Cerebellar nuclear complex (tissue), 1 donor: Measurements from ENCODE around the gene SLFN12L.
"Not testable (repeated sequence)": the region's sequence is repeated elsewhere in the genome, so short reads cannot be mapped to it uniquely, and the experiment has no call there.

Source experiments
- DNase-seq, 2 experiments: peaks; one replicate each; lab custom pipeline; 2025; lab: John Stamatoyannopoulos, UW

Gene SLFN12L

DNA sequence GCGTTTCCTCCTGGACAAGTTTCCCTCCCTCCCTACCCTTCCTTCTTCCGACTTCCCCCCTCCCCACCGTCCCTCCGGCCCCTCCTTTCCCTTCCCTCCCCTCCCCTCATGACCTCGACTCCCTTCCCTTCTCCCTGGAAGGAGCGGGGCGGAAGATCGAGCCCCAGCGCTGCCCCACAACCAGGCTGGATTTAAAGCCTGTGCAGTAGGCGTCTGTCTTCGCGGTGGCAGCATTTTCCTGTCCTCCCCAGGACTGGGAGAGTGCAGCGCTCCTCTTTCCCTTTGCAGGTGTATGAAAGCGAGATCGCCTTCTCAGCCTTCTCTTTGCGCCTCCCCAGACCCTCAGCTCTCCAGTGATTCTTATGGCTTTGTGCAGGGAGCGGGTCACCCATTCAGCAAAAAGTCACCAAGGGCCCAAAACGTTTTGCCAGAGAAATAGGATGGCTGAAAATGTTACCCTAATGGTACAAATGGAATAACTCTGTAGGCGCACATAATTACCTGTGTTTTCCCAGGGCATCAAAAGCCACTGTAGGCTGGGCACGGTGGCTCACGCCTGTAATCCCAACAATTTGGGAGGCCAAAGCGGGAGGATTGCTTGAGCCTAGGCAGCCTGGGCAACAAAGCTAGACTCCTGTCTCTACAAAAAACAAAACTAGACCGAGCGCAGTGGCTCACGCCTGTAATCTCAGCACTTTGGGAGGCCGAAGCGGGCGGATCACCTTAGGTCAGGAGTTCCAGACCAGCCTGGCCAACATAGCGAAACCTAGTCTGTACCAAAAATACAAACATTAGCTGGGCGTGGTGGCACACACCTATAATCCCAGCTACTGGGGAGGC, 40.8 kb downstream of the SLFN12L start:
- DNase-seq, result no peak

DNA sequence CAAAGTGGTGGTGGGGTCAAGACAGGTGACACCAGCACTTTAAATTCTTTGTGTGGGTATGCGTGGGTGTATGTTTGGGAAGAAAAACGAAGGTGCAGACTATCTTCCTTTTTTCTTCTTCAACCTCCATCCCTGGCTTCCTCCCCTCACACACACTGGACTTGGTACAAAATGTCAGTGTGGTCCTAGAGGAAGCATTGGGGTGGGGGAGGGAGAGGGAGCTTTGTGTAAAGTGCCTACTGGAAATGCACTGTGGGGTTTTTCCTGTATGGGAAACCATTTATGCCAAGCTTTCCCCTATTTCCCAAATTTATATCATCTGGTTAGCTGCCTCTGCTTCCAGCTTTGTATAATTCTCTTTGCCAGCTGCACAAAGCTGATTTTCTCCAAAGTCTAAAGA, 44.4 kb downstream of the SLFN12L start:
- DNase-seq, result no peak

DNA sequence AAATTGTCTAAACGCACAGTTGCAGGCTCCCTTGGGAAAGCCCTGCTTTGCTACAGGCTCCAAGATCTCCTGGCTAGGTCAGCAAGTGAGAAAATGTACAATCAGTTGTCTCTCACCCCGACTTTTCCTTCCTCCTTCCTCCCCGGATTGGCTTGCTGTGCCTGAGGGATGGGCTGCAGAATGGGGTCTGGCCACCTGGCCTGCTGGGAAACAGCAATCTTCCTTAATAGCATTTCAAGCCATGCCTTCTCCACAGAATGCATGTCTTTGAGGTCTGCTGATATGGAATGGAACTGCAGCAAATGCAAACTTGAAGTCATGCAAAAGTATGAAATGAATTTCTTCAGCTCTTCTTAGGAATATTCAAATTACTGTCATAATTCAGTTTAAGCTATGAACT, 46.1 kb downstream of the SLFN12L start:
- no peak for DNase-seq

DNA sequence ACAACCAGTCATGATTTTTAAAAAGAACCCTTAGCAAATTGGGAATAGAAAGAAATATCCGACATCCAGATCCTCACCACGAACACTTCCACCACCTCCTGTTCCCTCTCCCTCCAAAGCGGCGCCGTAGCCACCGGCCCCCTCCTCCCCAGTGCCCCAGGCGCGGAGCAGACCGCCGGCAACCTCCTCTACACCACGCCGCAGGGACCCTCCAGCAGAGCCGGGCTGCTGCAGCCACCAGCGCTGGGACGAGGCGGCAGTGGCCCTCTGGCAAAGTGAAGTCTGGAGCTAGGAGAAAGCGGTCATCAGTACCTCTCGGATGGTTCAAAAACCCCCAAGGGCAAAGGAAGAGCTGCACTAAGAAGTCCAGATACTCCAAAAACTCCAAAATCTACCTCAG, 47.5 kb downstream of the SLFN12L start:
- no peak for DNase-seq

DNA sequence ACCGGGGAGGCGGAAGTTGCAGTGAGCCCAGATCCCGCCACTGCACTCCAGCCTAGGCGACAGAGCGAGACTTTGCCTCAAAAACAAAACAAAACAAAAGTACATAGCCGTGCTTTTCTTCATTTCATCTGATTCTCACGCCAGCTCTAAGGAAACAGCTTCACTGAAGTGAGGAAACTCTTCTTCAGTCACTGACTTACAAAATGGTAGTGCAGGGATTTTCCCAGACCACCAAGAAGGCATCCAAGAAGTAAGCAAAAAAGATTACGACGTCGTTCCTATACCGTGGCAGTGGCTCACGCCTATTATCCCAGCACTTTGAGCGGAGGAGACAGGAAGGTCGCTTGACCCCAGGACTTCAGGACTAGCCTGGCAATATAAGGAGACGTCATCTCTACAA, 48.5 kb downstream of the SLFN12L start:
- DNase-seq, result no peak

DNA sequence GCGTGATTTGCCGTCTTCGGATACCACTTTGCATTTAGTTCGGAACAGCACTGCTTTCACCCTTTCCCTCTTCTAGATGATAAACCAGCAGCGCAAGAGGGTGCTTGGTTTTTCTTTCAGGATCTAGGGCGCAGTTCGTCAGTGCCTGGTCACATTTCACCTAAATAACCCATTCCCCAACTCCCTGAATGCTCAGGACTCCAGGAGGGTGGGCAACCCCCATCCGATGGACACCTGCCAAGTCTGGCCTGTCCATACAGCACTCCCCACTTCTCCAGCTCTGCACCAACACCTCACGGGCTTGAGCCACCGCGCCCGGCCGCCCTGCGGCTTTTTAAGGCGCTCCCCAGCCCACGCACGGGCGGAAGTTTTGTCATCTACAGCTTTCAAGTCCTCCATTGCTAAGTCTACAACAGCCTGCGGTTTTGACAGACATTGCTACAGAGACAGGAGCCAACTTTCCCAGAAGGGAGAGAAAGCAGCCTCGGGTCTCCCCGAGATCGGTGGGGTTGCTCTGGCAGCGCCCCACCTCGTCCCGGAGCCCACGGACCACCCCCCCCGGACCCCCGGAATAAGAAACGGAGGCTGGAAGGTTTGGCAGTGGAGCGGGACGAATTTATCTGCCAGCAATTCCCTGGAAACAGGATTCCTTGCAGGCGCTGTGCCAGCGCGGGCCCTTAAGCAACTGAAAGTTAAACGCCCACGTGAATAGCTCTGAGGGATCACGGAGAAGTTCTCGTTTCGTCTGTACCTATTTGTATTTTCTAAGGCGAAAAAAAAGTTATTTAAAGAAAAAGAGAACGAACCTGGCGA, 50.4 kb downstream of the SLFN12L start:
- no peak for DNase-seq

DNA sequence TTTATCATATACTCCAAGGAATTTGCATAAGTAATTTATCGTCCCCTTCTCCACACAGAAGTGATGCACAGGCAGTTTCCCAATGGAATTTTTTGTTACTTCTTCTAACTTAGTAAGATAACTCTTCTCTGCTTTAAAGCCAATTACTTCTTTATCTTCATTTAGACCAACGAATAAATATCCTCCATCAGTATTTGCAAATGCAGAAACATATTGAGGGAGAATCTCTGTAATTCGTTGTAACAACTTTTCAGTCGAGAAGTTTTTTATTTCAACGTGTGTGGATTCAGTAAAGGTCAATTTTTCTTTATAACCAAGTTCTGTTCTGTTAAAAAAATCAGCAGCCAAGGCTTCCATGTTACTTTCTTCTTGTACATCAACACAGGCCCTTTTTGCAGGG, 58.2 kb downstream of the SLFN12L start:
- no peak for DNase-seq

DNA sequence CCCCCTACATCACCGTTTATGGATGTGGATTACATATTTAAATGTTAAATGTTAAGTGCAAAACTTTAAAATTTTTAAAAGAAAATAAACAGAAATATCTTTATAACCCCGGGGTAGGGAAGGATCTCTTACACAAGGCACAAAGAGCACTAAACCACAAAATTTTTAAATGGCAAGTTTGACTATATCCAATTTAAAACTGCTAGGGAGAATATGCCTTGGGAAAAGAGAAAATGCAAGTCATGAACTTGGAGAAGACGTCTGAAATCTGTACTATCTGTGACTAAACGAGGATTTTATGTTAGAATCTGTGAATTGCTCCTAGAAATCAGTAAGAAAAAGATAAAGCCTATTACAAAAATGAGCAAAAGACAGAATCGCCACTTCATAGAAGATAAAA, 60.2 kb downstream of the SLFN12L start:
- no peak for DNase-seq

DNA sequence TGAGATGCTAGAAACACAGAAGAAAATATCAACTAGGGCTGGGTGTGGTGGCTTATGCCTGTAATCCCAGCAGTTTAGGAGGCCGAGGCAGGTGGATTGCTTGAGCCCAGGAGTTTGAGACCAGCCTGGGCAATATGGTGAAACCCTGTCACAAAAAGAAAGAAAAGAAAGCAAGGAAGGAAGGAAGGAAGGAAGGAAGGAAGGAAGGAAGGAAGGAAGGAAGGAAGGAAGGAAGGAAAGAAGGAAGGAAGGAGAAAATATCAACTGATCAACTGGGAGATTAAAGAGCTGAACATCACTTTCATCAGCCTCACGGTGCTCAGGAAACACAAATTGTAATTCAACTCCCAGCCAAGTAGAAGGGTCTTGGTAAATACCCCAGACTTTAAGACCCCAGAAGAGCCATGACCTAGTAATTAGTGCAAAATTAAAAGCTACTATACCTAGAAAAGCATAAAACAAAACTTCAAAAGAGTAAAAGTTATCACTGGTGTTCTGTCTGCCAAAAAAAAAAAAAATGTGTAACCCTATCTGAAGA, 61.1 kb downstream of the SLFN12L start:
- DNase-seq, result no peak

DNA sequence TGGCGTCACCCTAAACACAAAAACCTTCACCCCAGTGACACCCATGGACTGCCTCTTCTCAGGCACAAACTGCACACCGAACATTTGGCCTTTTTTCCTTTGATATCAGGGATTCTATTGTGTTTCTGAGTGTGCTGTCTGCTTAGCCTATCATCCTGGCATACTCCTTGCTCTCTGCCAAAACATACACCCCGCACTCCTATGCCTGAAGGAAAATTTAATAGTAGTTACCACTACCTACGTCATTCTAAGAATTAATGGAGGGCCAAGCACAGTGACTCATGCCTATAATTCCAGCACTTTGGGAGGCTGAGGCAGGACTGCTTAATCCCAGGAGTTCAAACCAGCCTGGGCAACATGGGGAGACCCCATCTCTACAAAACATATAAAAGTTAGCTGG, 69.0 kb downstream of the SLFN12L start:
- DNase-seq, result no peak

DNA sequence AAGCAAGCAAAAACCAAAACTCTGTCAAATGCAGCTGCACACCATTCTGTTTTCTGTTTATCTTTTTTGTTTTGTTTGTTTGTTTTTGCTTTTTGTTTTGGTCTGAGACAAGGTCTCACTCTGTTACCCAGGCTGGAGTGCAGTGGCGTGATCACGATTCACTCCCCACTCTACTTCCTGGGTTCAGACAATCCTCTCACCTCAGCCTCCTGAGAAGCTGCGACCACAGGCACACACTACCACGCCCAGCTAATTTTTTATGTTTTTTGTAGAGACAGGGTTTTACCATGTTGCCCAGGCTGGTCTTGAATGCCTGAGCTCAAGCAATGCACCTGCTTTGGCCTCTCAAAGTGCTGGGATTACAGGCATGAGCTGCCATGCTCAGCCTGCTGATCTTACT, 69.7 kb downstream of the SLFN12L start:
- DNase-seq, result no peak

DNA sequence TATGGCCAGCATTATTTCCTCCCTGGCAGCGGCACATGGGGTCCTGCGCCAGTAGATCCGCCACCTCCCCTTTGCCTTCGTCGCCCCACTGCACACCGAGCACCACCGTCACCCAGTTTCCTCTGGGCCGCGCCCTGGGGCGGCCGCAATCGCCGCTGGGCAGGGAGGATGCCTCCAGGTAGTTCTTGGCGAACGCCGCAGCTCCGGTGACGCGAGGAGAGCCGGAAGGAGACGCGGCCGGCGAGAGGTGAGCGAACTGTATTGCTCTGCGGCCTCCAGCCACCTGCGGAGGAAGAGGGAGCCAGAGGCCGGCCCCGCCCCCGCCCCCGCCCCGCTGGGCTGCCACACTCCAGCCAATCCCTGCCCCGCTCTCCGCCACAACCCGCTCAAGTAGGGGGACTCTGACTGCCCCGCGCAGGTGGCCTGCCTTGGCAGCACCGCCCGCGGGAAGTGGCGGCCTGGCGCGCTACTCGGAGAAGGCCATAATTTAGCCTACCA, 77.1 kb downstream of the SLFN12L start:
- no peak for DNase-seq

DNA sequence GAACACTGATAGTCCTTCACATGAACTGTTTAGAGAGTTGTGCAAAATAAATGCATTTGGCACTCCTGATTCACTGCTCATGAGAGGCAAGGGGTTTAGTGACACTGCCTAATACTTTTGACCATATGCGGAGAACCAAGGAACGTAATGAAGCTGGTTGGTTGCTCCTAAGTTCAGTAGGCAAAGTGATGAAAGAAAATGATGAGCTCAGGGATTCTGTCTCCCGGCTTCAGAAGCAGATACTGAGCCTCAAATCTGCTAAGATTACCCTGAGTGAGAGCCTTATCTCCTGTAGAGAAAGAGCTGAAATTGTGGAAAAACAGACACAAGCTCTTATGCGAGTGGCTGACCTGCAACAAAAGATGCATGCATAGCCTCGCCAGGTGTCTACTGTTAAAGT, 83.4 kb downstream of the SLFN12L start:
- DNase-seq, result not testable (repeated sequence)

DNA sequence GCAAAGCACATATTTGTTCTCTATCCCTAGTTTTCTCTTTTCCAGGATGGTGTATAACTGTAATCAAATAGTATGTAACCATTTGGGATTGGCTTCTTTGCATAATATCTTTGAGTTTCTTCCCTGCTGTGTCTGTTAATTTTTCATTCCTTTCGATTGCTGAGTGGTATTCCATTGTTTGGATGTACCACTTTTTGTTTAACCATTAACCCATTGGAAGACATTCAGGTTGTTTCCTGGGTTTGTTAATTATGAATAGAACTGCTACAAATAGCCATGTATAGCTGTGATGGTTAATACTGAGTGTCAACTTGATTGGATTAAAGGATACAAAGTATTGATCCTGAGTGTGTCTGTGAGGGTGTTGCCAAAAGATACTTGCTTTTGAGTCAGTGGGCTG, 84.3 kb downstream of the SLFN12L start:
- no peak for DNase-seq

DNA sequence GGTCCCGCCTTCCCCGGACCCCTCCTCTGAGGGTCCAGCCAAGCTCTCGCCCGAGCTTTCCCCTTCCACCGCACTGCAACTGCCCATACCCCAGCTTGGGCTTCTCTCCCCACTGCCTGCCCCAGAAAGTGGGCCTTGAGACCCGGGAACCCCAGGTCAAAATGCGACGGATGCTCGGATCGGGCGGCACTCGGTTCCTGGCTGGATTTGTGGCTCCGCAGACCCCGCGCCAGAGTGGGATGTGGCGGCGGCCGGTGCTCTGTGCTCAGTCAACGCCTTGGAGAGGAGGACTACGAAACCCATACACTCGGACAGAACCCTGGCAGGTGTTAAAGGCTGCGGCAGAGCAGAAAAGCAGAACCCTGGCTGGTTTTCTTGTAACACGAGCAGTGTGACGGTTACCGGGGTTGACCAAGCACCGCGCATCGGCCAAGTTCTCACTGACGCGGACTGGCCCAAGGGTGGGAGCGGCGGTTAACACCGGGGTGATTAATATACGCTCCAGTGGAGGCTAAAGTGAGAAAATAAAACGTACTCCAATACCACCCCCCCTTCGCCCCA, 88.0 kb downstream of the SLFN12L start:
- DNase-seq, result no peak

DNA sequence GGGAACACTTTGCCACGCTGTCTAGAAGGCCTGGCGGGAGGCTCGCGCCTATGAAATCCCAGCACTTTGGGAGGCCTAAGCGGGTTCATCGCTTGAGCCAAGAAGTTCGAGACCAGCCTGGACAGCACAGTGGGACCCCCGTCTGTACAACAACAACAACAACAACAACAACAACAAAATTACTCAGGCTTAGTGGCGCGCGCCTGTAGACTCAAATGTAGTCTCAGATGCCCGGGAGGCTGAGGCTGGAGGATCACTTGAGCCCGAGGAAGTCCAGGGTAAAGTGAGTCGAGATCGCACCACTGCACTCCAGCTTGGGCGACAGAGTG, 88.6 kb downstream of the SLFN12L start:
- no peak for DNase-seq

DNA sequence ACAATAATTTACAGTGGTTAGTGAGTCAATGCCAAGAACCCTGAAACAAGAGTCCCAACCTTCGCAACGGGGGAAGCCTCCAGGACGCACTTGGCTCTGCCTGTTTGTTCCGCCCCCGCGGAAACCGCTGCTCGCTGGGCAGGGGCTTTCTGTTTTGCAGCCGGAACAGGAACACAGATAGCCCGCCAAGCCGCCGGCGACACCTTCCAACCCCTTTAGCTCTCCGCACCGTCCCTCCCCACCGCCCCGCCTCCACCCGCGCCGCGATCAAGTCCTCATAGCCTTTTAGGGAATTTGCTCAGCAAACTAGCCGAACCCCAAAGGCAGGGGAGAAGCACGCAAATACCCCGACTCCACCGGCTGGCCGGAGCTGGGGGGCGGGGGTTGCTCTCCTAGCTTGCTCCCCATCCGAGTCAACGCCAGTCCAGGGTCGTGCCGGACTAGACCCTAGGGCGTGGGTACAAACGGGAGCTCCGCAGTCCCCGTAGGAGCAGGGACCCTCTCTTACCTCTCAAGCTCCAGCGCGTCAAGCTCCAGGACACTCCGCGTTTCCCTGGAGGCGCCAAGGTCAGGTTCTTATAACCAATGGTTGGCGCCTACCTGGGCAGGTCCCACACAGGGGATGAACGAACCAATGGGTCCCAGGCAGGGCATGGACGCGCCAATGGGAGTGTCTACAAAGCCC, 89.1 kb downstream of the SLFN12L start, which contains the start of gene SLFN13:
Gene SLFN13 (minus strand): TSS at position 553 of the 685 bp plus-strand sequence. CDS start 3,086 bp downstream, outside the sequence.
- no peak for DNase-seq

DNA sequence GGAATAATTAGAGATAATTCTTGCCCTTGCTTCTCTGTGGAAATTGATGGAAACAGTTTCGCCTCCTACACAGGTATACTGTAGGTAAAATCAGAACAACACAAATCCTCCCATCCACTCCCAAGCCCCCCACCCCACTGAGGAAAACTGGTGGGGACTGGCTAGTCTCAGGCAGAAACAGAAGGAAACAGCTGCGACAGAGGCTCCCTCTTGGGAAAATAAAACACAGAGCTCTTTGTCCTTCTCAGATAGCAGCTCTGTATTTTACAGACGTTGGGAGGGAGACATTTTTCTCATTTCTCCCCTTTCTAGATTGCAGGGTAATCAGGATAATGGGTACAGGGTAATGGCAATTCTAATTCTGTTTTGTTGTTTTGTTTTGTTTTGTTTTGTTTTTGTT, 90.0 kb downstream of the SLFN12L start:
- no peak for DNase-seq

DNA sequence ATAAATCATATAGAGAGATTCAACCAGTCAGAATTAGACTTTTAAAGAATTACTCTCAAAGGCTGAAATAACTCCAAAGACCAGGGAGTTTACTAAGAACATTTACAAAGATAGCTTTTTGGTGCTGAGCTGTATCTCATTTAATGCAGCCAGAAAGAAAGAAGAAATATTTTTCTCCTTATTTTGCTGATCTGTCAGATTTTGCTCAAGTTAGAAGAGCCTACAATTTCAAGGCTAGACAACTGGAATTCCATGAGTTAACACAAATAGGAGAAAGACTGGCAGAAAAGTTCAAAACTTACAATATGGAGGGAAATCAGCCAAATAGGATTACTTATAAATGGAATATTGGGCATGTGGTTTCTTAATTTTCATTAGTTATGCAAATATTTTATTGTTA, 99.0 kb downstream of the SLFN12L start:
- DNase-seq, result no peak

DNA sequence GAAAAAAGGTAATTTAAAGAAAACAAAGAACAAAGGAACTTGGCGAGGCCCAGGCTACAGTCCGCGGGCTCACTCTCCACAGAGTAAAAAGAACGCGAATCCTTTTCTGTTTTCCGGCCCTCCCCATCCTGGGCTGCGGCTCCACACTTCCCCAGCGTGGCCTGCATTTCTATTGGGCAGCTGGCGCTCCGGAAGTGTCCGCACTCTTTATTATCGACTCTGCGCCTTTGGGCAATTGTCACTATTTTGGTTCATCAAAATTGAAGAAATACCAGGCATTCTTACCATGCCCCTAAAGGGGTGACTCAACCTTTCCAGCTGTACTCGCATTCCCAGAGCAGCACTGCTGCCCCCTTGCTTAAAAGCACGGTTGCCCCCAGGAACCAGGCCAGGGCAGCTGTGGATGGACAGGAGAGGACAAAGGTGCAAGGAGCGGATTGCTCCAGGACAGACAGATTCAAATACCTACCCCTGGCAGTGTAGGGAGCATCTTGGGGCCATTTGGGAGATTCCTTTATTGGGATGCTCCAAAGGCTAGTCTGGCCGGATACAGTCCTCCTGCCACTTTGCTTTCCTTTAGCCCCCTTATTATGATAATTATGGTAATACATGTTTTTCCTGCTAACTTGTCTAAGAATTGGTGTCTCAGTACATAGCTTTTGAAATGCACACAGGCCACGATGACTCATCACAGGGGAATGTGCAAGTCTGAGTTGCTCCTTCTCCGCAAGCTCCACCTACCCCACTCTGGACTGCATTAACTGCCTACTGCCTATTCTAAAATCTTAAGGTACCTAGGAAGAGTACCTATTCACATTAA, 104.2 kb downstream of the SLFN12L start:
- no peak for DNase-seq
